GM12878 (cell line): Measurements from ENCODE around the gene KDM4C. TPM values are rescaled to one million over a fixed set of nuclear protein-coding genes. Genes with fewer than 3 reads are reported as not detected.

Experiments
- ATAC-seq: fragments of 200-7000 bp; cut with Tn5 transposase; 3 replicates; pipeline ENCODE4 v1.9.1; 2020; ENCODE audit warnings: mild to moderate bottlenecking, moderate library complexity
- BruUV-seq: library from RNA; stranded (reverse); fragments of 400-500 nt; replicated peaks from 2 replicates; lab custom pipeline; 2021; lab: Mats Ljungman, UMichigan
- CTCF ChIA-PET: fragments of 300-600 bp; sonication (Branson Sonifier 250); formaldehyde crosslinking; extraction: SDS; loops from one replicate; lab custom pipeline; 2021; ENCODE audit warnings: inconsistent platforms; lab: Yijun Ruan, JAX
- POLR2A ChIA-PET: fragments of 350-600 bp; formaldehyde crosslinking; extraction: SDS; loops from one replicate; lab custom pipeline; 2021; ENCODE audit warnings: inconsistent platforms; lab: Charles Lee
- RAD21 ChIA-PET: fragments of 300-600 bp; sonication (Branson Sonifier 250); formaldehyde crosslinking; loops from one replicate; lab custom pipeline; 2023; ENCODE audit warnings: antibody characterized with exemption; ENCODE audit not compliant: unreplicated experiment; lab: Charles Lee
- SMC1A ChIA-PET: fragments of 300-600 bp; sonication (Branson Sonifier 250); formaldehyde crosslinking; loops from one replicate; lab custom pipeline; 2023; ENCODE audit not compliant: unreplicated experiment, uncharacterized antibody; lab: Charles Lee
- DNase-seq: peaks from one replicate; pipeline ENCODE4 v3.0.0-alpha.2; 2011; ENCODE audit warnings: low read depth, low spot score
- FAIRE-seq: peaks from 3 replicates; lab custom pipeline; 2011; peaks lifted over from hg19 to GRCh38; lab: Jason Lieb, UNC
- H2AFZ ChIP-seq: 2 replicates; pipeline ENCODE4 v1.6.0; 2011; ENCODE audit warnings: low read depth, low read length, control low read depth; ENCODE audit not compliant: control insufficient read depth
- H3K27ac ChIP-seq: 2 replicates; pipeline ENCODE4 v1.5.1; 2011; ENCODE audit warnings: control low read depth; ENCODE audit not compliant: control insufficient read depth, insufficient read depth
- H3K27me3 ChIP-seq, 2 experiments: replicated peaks in 1 of 2; 2 replicates each; pipeline versions ENCODE4 v1.6.0 to v1.6.1; 2011; ENCODE audit warnings: low read length in 1 of 2; ENCODE audit not compliant: control insufficient read depth in 2 of 2, insufficient read depth in 2 of 2
- H3K36me3 ChIP-seq, 2 experiments: 2 replicates each; pipeline ENCODE4 v1.5.1; 2011; ENCODE audit warnings: low read length in 1 of 2; ENCODE audit not compliant: control insufficient read depth in 2 of 2, insufficient read depth in 2 of 2
- H3K4me1 ChIP-seq: 2 replicates; pipeline ENCODE4 v1.6.1; 2011; ENCODE audit warnings: mild to moderate bottlenecking, low read length, moderate library complexity, mixed read lengths; ENCODE audit not compliant: control insufficient read depth, insufficient read depth
- H3K4me2 ChIP-seq: 2 replicates; pipeline ENCODE4 v1.6.0; 2011; ENCODE audit warnings: control low read depth; ENCODE audit not compliant: control insufficient read depth, insufficient read depth
- H3K4me3 ChIP-seq: fragments of 200-600 bp; sonication (generic); 2 replicates; pipeline ENCODE4 v1.5.1; 2016
- H3K79me2 ChIP-seq: 2 replicates; pipeline ENCODE4 v1.6.0; 2011; ENCODE audit warnings: low read length; ENCODE audit not compliant: control insufficient read depth, insufficient read depth
- H3K9ac ChIP-seq: 2 replicates; pipeline ENCODE4 v1.8.0; 2011; ENCODE audit warnings: low read length, control low read depth, mixed read lengths; ENCODE audit not compliant: control insufficient read depth, insufficient read depth
- H3K9me3 ChIP-seq: replicated peaks from 3 replicates; pipeline ENCODE4 v1.5.1; 2011; ENCODE audit warnings: mild to moderate bottlenecking, low read length; ENCODE audit not compliant: control insufficient read depth, insufficient read depth
- H4K20me1 ChIP-seq: 2 replicates; pipeline ENCODE4 v1.6.0; 2011; ENCODE audit not compliant: control insufficient read depth, insufficient read depth
- BCL11A ChIP-seq: IDR thresholded peaks from 2 replicates; pipeline ENCODE4 v1.6.1; 2011; ENCODE audit warnings: low read depth, low read length
- NR2C1 ChIP-seq: fragments of 450-650 bp; IDR thresholded peaks from 2 replicates; pipeline ENCODE4 v1.6.1; 2017; ENCODE audit warnings: antibody characterized with exemption, mild to moderate bottlenecking, moderate library complexity
- PBX3 ChIP-seq: IDR thresholded peaks from 2 replicates; pipeline ENCODE4 v1.6.1; 2011; ENCODE audit warnings: mild to moderate bottlenecking, low read depth, low read length, moderate library complexity; ENCODE audit not compliant: insufficient replicate concordance
- PRDM15 ChIP-seq: fragments of 450-650 bp; formaldehyde crosslinking; IDR thresholded peaks from 2 replicates; pipeline ENCODE4 v1.4.0; 2020; ENCODE audit warnings: mild to moderate bottlenecking, moderate library complexity
- RUNX3 ChIP-seq: IDR thresholded peaks from 2 replicates; pipeline ENCODE4 v1.6.1; 2012; ENCODE audit warnings: low read length, inconsistent platforms
- SPI1 ChIP-seq: IDR thresholded peaks from 2 replicates; pipeline ENCODE4 v1.6.1; 2011; ENCODE audit warnings: low read depth, mild to moderate bottlenecking, low read length, moderate library complexity, borderline replicate concordance; ENCODE audit not compliant: insufficient read depth
- USF2 ChIP-seq: IDR thresholded peaks from 2 replicates; pipeline ENCODE4 v1.6.1; 2011; ENCODE audit warnings: low read depth, low read length, improper control_type of control experiment, borderline replicate concordance
- ZZZ3 ChIP-seq: IDR thresholded peaks from 2 replicates; pipeline ENCODE4 v1.6.1; 2011; ENCODE audit warnings: low read depth; ENCODE audit not compliant: control insufficient read depth, insufficient read length
- WGBS: methylation state at CpG from one replicate; pipeline ENCODE4 v1.1.6; 2016; ENCODE audit warnings: low lambda C conversion rate; ENCODE audit not compliant: insufficient replicate concordance, insufficient coverage; ENCODE audit errors: missing lambda C conversion rate; 5-methylcytosine and 5-hydroxymethylcytosine counted together
- in situ Hi-C: fragments of 300-500 bp; cut with MboI; formaldehyde crosslinking; loops from 9 replicates; pipeline ENCODE4 v1.14.3; 2018; ENCODE audit warnings: mixed read lengths
- intact Hi-C: fragments of 100-400 bp; cut with micrococcal nuclease; formaldehyde crosslinking; loops from one replicate; pipeline ENCODE4 v1.14.2; 2022; ENCODE audit not compliant: unreplicated experiment
- polyA plus RNA-seq, 11 experiments: library from polyadenylated mRNA; depleted of rRNA in 4 of 11; unstranded in 6 of 11; stranded (reverse) in 5 of 11; fragments of >200 nt; fragmentation: Nextera tagmentation in 4 of 11; fragmentation: Illumina TruSeq in 1 of 11; extraction: Ambion mirVana in 4 of 11; extraction: Trizol in 1 of 11; gene quantifications; 1 replicate in 1 of 11; 2 replicates in 10 of 11; pipeline versions ENCODE4 v1.2.1 to v1.2.3, GENCODE V29; 2011 to 2016; ENCODE audit warnings: inconsistent platforms in 2 of 11, missing spikeins in 2 of 11, low read depth in 1 of 11
- total RNA-seq, 4 experiments: library from RNA; depleted of rRNA in 3 of 4; stranded (reverse); fragments of >200 nt in 3 of 4; fragmentation: Illumina TruSeq in 1 of 4; extraction: Trizol in 1 of 4; gene quantifications; 2 replicates each; pipeline versions ENCODE4 v1.2.1 to v1.2.3, GENCODE V29; 2013 to 2021

The KDM4C gene
- total and polyA plus RNA-seq, 10 of the 15 experiments (the other 5 are each of a cell fraction or from before 2014, with no cell fraction given), result 6.8 to 41.2 (median 20.1) TPM

- WGBS, result 74% methylated on average over 8 of the region's 8 CpGs
- CTCF ChIA-PET, result interaction anchor here (0.9 to 1.4 kb wide), 3 partner anchors 41 to 184 kb away, joined by 3 to 5 read pairs (median 4); no protein-coding TSS in a partner anchor
Measured at GRCh38 chr9:7011395-7012067, 253.8 kb downstream of the KDM4C start.

GRCh38 chr9:7027996-7028395 is 270.2 kb downstream of the KDM4C start:
- ChIA-PET POLR2A (no interaction called here), CTCF (no interaction called here)
- no TSS peak for BruUV-seq
- no peak for TF ChIP-seq PBX3
- TF ChIP-seq PRDM15 (CRISPR knock-in tag), result no peak
- TF ChIP-seq USF2, result no peak

More at GRCh38 chr9:7011395-7012067, 253.8 kb downstream of the KDM4C start:
- FAIRE-seq (peak; percentile 57), DNase-seq (peak; percentile 13), ATAC-seq (peak; percentile 73)
- Histone ChIP-seq H2AFZ (no peak overlapping the region), H3K79me2 (no peaks in the 10 kb centered on the region), H3K4me3 (no peak overlapping the region), H3K9me3 (peaks cover 9% of the 10 kb centered on the region; the same call in 2 of the 3 replicates), H3K4me1 (peaks cover 4% of the 10 kb centered on the region; the same call in 1 of the 2 replicates), H3K9ac (no peak overlapping the region), H4K20me1 (no peaks in the 10 kb centered on the region), H3K27ac (no peak overlapping the region), H3K4me2 (no peak overlapping the region), H3K27me3 (no peaks in the 10 kb centered on the region), H3K36me3 (peaks cover 6 to 21% of the 10 kb centered on the region in 2 experiments)
- in situ Hi-C loops, result no loop called here
- ChIA-PET POLR2A (no interaction called here), SMC1A (interaction anchor here (1.2 kb wide), 1 partner anchor 9 kb away, joined by 3 read pairs; no protein-coding TSS in a partner anchor), RAD21 (no interaction called here)
- BruUV-seq, result no TSS peak
- intact Hi-C loops, result no loop called here
- TF ChIP-seq SPI1 (0 out of 2 replicates have a peak, but pooled peaks have one; percentile 2), NR2C1 (no peak), RUNX3 (peak; percentile 64), BCL11A (no peak), ZZZ3 (no peak)

More at GRCh38 chr9:7027996-7028395, 270.2 kb downstream of the KDM4C start:
- DNase-seq (no peak), ATAC-seq (no peak), FAIRE-seq (no peak)
- RAD21 ChIA-PET, result no interaction called here
- H3K27ac ChIP-seq, result no peak overlapping the region
- H3K4me2 ChIP-seq, result no peak overlapping the region
- H3K79me2 ChIP-seq, result no peaks in the 10 kb centered on the region
- H3K9ac ChIP-seq, result no peak overlapping the region
- intact Hi-C loops, result no loop called here
- no peak overlapping the region for H3K4me3 ChIP-seq
- SMC1A ChIA-PET, result no interaction called here
- in situ Hi-C loops, result no loop called here
- H3K27me3 ChIP-seq, result no peaks in the 10 kb centered on the region
- WGBS, result 98% methylated on average over 4 of the region's 4 CpGs
- no peaks in the 10 kb centered on the region for H3K4me1 ChIP-seq
- no peaks in the 10 kb centered on the region for H3K9me3 ChIP-seq
- H2AFZ ChIP-seq, result no peak overlapping the region
- H4K20me1 ChIP-seq, result no peaks in the 10 kb centered on the region
- peaks cover 0 to 11% of the 10 kb centered on the region in 2 experiments; a peak in 1 of 4 replicates for H3K36me3 ChIP-seq
